Limb (tissue), 2 donors: ENCODE measurements around the gene PDYN.

Experiments
- DNase-seq, 2 donors: peaks; one replicate each; pipeline ENCODE4 v3.0.0-alpha.2; 2016; ENCODE audit errors: extremely low spot score in 2 of 2

Gene PDYN

DNA sequence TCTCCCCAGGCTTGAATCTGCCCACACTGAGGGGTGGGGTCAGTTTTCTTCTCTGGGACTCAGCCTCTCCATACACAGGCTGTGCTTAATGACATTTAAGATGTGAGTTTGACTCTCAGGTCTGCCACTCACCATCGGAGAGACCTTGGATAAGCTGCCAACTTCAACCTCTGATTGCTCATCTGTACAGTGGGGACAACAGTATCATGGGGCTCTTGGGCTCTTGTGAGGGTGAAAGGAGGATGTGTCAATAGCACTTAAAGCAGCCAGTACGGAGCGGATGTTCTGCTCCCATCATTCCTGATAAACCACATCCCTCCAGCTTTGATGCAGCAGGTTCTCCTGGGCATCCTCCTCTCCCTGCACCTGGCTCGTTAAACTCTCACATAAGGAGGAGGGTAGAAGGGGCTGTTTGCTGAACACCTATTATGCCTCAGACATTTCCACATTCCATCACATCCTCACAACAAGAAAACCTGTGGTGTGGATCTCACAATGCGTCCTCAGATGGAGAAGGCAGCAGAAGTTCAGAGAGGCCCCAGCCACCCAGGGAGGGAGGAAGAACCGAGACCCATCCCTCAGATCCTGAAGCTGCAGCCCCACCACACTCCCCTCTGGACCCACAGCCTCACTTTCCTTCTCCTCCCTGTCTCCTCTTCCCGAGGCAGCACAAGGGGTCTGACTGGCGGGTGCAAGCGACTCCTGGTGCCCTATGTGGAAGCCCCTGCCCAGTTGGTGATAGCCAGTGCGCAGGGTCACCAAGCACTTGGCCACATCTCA, 1.9 kb upstream of the PDYN start:
- DNase-seq: no peak

DNA sequence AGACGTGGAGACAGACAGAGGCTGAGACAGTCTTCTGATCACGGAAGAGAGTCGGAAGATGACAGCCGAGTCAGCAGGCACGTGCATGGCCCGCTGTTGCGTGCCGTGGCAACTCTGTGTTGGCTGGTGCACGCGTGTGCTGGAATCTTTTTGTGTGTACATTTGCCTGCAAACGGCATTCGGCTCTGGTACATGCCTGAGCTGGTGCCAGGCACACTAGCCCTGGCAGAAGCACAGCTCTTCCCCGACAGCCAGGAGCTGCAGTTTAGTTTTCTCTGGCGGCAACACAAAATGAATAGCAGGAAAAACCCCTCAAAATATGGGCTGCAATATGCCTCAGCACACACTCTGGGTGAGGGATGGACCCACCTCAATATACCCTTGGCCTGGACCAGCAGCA, 769 bp upstream of the PDYN start:
- DNase-seq: no peak

- DNase-seq: no peak
Measured at GRCh38 chr20:1992359-1993110, 1.3 kb downstream of the PDYN start.

- DNase-seq: no peak
Measured at GRCh38 chr20:1987826-1988225, 6.0 kb downstream of the PDYN start.

GRCh38 chr20:1983301-1983700, 10.6 kb downstream of the PDYN start:
- no peak for DNase-seq

- DNase-seq: no peak
Measured at GRCh38 chr20:1982686-1983085, 11.2 kb downstream of the PDYN start.

DNA sequence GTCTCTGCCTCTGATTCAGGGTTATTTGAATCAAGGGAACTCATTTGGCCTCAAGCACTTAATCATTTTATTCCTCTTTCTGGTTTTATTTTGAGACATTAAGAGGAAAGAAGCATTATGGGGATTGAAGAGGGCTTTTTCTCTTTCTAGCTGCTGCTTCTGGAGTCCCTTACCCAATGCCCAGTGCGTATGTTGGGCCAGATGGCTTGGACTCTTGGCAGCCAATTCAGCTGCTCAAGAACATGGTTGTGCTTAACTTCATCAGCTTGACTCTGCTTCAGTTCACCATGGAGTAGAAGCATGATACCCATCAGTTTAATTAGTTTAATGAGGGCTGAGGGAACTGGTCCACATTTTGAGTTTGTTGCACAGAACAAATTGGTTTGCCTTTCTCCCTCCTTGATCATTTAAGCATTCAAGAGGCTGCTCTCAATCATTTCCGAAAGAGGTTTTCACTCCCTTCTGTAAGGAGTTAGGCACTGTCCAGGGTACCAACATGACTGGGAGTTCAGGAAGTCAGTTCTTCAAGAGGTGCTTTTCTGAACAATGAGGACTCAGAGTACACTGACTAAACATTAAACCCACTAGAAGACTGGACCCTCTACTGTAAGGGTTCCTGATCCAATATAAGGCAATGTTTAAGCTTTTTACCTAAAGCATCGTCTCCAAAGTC, 14.6 kb downstream of the PDYN start:
- no peak for DNase-seq

DNA sequence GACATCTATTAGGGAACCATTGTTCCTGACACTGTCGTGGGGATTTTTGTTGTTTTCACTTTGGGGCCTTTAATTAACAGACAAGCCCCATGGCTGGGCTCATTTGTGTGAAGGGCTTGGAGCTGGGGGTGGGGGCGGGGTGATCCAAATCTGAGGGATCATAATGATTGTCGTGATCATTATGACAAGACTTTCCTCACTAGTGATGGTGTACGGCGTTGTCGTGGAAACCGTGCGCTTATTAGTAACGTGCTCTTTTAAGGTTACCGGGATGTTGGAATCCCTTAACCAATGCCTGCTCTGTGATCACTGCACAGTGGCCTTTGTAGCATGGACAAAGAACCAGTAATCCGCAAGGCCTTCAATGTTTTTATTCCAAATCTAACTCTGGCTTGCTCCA, 18.6 kb downstream of the PDYN start:
- DNase-seq: no peak

DNA sequence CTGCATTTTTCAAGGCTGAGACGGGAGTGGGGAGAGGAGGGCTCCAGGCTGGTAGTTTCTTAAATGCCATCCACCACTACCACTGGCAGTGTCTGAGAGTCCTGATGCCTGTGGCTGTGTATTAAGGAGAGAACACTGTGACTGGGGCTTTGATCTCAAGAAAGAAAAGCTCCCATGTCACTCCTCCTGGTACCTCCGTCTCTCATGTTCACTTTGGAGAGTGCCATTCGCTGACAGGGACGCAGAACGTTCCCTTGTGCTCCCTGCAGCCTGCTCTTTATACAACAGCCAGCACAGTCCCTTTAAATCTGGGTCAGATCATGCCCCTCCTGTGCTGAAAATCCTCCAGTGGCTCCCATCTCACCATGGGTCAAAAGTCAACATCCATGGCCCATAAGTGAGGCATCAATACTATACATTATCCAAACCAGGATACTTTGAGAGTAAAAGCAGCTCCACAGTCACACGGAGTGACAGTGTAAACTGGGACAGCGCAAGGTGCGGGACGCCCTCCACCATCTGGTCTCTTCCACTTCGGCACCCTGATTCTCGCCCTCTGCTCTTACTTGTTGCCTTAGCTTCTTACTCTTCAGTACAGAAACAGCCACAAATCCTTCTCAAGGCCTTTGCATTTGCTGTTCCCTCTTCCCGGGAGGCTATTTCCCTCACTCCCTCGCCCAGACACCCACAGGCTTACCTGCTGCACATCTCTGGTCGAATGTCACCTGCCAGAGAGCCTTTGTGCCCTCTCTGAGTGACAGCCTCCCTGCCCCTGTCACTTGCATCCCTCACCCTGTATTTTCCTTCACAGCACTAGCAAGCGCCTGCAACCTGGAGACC, 20.0 kb downstream of the PDYN start:
- DNase-seq: no peak

- DNase-seq: no peak
Measured at GRCh38 chr20:1971893-1972586, 21.8 kb downstream of the PDYN start.

GRCh38 chr20:1968964-1969363, 24.9 kb downstream of the PDYN start:
- DNase-seq: no peak

- peak; percentile 55 to 84 for DNase-seq
Measured at GRCh38 chr20:1965520-1966351, 28.1 kb downstream of the PDYN start.

DNA sequence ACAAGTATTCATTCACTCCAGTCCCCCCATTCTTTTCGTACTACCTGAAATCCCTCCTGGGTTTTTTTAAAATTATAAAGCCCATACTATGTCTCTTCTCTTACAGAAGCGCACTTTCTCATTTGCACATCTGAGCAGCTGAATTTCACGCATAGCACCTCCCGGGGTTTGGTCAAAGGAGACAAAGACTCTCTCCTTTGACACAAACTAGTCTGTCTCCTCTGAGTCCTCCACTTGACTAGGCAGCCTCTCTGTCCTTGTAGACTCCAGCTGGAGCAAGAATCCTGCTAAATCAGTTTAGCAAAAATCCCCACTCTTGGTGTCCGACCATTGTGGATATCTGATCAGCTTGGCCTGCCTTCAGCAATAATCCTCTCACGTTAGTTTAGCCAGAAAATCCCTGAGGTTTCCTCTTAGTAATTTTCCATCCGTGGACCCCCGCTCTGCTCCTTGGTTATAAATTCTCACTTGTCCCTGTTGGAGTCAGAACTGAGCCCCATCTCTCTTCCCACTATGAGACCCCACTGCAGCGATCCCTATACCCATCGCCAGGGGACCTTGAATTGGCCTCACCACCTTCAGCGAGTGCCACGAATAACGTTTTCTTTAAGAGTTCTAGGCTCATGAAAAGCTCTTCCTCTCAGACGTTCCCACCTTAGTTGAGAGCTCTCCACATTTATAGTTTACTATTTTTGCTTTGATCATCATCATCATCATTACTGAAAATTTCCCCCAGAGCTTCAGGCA, 29.0 kb downstream of the PDYN start:
- DNase-seq: no peak

DNA sequence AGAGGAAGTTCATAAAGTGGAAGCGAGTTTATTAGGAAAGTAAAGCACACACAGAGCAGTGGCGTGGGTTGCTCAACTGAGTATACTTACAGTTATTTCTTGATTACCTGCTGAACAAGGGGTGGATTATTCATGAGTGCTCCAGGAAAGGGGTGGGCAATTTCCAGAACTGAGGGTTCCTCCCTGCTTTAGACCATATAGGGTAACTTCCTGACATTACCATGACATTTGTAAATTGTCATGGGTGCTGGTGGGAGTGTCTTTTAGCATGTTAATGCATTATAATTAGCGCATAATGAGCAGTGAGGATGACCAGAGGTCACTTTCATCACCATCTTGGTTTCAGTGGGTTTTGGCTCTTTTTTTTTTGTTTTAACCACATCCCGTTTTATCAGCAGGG, 29.8 kb downstream of the PDYN start:
- no peak for DNase-seq

DNA sequence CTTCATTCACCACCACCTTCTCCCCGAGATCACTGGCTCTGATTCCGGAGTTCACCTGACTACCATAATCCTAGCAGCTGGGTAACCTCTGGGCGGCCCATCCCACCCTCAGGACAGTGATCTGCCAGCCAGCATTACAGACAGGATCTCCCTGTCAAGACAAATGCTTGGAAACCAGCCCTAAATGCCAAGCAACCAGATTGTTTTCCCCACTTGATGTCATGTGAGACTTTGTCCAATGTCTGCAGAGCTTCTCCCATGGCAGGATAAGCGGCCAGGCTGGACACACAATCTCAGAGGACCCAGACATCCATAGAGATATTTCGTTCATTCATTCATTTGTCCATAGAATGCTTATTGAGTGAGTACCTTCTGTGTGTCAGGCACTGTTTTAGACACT, 32.5 kb downstream of the PDYN start:
- no peak for DNase-seq

GRCh38 chr20:1959156-1959555, 34.7 kb downstream of the PDYN start:
- no peak for DNase-seq

DNA sequence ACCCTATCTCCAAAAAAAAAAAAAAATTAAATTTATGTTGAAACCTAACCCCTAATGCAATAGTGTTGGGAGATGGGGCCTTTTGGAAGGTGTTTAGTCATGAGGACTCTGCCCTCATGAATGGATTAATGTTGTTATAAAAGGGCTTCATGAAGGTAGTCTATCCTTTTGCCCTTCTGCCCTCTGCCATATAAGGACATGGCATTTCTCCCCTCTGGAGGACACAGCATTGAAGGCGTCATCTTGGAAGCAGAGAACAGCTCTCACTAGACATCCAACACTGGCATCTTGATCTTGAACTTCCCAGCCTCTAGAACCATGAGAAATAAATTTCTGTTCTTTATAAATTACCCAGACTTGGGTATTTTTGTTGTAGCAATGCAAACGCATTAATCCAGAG, 35.4 kb downstream of the PDYN start:
- no peak for DNase-seq

DNA sequence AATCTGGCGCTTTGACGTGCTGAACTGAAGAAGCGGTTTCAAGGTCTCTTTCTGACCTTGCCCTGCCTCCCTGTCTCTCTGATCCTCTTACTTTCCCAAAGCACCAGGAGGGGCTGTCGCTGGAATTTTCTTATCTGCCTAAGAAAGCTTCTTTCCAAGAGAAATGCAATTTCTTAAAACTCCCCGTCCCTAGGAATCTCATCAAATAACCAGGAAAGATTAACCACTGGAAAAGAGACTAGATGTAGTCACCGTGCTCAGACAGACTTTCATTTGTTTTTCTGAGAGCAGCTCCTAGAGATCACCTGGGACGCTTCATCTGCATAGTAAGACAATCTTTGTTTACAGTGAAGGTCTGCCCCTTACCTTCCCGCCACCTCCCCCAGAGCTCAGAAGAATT, 38.6 kb downstream of the PDYN start:
- no peak for DNase-seq

DNA sequence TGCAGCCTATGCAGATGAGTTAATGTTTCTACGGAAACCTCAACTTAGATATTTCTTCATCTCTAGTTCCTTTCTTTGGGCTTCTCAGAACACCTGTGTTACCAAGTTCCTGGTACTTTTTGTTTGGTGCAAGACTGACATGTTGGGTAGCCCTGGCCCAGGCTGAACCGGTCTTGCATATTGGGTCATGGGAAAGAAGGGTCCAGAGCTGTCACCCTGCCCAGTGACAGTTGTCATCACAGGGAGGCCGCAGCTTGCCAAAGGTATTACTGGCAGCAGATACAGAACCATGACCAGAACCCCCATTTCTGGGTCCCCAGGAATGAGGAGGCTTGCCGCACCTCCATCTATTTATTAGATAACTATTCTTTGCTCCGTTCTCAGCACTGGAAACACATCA, 40.2 kb downstream of the PDYN start:
- no peak for DNase-seq
